Neural cell (in vitro differentiated cells): ENCODE results near the gene HOXB6.

Source experiments
- CTCF ChIP-seq: fragments of 450-650 bp; IDR thresholded peaks from 2 replicates; pipeline ENCODE4 v1.5.1; 2014; ENCODE audit warnings: antibody characterized with exemption, mild to moderate bottlenecking, moderate library complexity; ENCODE audit not compliant: poor library complexity, severe bottlenecking
- EP300 ChIP-seq: fragments of 450-650 bp; conservative IDR thresholded peaks from 2 replicates; pipeline ENCODE4 v1.6.1; 2014; ENCODE audit warnings: antibody characterized with exemption, mild to moderate bottlenecking, moderate library complexity; ENCODE audit not compliant: poor library complexity, severe bottlenecking
- EZH2 ChIP-seq: fragments of 200-600, 300-800 bp; shearing (Covaris generic), sonication (generic); IDR thresholded peaks from 2 replicates; pipeline ENCODE4 v1.6.1; 2014; ENCODE audit warnings: antibody characterized with exemption, low read length, borderline replicate concordance, mild to moderate bottlenecking; ENCODE audit not compliant: insufficient read depth, poor library complexity, severe bottlenecking
- MXI1 ChIP-seq: fragments of 450-650 bp; conservative IDR thresholded peaks from 2 replicates; pipeline ENCODE4 v1.6.1; 2014; ENCODE audit warnings: antibody characterized with exemption, mild to moderate bottlenecking; ENCODE audit not compliant: poor library complexity, severe bottlenecking
- POLR2AphosphoS5 ChIP-seq: IDR thresholded peaks from 2 replicates; pipeline ENCODE4 v1.6.1; 2012
- RAD21 ChIP-seq: fragments of 450-650 bp; conservative IDR thresholded peaks from 2 replicates; pipeline ENCODE4 v1.6.1; 2014; ENCODE audit warnings: antibody characterized with exemption, mild to moderate bottlenecking, moderate library complexity
- REST ChIP-seq: IDR thresholded peaks from 2 replicates; pipeline ENCODE4 v1.6.1; 2012; ENCODE audit warnings: borderline replicate concordance
- SMC3 ChIP-seq: fragments of 450-650 bp; conservative IDR thresholded peaks from 2 replicates; pipeline ENCODE4 v1.6.1; 2014; ENCODE audit warnings: antibody characterized with exemption, mild to moderate bottlenecking, moderate library complexity; ENCODE audit not compliant: poor library complexity
- TAF1 ChIP-seq: IDR thresholded peaks from 2 replicates; pipeline ENCODE4 v1.6.1; 2012; ENCODE audit warnings: low read depth

GRCh38 chr17:48567646-48568354 is 37.0 kb downstream of the HOXB6 start:
- no peak for TF ChIP-seq EZH2
- no peak for TF ChIP-seq CTCF
- no peak for TF ChIP-seq RAD21
- TF ChIP-seq POLR2AphosphoS5, result no peak
- no peak for TF ChIP-seq TAF1
- TF ChIP-seq MXI1, result no peak
- no peak for TF ChIP-seq REST
- TF ChIP-seq EP300, result no peak
- TF ChIP-seq SMC3, result no peak
